Brain microvascular endothelial cell (primary cell): Measurements from ENCODE around the gene SYCN.

Experiments
- DNase-seq: peaks from one replicate; pipeline ENCODE4 v3.0.0-alpha.2; 2020
- H3K27ac ChIP-seq: fragments of 250-450 bp; sonication (Bioruptor Pico); 2 replicates; pipeline ENCODE4 v1.5.1; 2020; ENCODE audit warnings: mild to moderate bottlenecking, moderate library complexity
- H3K27me3 ChIP-seq: fragments of 250-450 bp; sonication (Bioruptor Pico); replicated peaks from 2 replicates; pipeline ENCODE4 v1.5.1; 2020; ENCODE audit warnings: mild to moderate bottlenecking
- H3K36me3 ChIP-seq: fragments of 250-450 bp; sonication (Bioruptor Pico); replicated peaks from 2 replicates; pipeline ENCODE4 v1.5.1; 2020; ENCODE audit warnings: mild to moderate bottlenecking
- H3K4me3 ChIP-seq: 2 replicates; pipeline ENCODE4 v1.5.1; 2011; ENCODE audit warnings: low read depth, mild to moderate bottlenecking, control low read depth, low read length, moderate library complexity
- in situ Hi-C: cut with HindIII; loops from 2 replicates; pipeline ENCODE4 v1.10.0; 2017; ENCODE audit warnings: low sequenced_read_pairs, low pct_ligation_motif_present
- TF ChIP-seq, protein P1 (sequence below): IDR thresholded peaks from 2 replicates; pipeline ENCODE4 v1.5.1; 2011; ENCODE audit warnings: low read depth, mild to moderate bottlenecking, moderate library complexity, low read length, control low read depth, inconsistent platforms; ENCODE audit errors: missing control alignments

Gene SYCN

DNA sequence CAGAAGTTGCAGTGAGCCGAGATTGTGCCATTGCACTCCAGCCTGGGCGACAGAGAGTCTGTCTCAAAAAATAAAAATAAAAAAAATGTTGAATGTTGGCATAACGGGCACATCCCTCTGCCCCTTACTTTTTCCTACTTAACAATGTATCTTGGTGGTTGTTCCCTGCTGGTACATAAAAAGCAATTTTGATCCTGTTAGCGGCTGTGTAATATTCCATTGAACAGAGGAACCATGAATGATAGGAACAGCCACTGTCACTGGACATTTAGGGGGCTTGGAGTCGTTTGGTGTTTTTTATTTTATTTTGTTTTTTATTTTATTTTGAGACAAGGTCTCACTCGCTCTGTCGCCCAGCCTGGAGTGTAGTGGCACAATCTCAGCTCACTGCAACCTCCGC is 17.7 kb downstream of the SYCN start:
- no peak overlapping the region for H3K27ac ChIP-seq
- H3K4me3 ChIP-seq, result no peak overlapping the region
- no peak for DNase-seq
- in situ Hi-C loops, result no loop called here
- TF ChIP-seq, protein P1, sequence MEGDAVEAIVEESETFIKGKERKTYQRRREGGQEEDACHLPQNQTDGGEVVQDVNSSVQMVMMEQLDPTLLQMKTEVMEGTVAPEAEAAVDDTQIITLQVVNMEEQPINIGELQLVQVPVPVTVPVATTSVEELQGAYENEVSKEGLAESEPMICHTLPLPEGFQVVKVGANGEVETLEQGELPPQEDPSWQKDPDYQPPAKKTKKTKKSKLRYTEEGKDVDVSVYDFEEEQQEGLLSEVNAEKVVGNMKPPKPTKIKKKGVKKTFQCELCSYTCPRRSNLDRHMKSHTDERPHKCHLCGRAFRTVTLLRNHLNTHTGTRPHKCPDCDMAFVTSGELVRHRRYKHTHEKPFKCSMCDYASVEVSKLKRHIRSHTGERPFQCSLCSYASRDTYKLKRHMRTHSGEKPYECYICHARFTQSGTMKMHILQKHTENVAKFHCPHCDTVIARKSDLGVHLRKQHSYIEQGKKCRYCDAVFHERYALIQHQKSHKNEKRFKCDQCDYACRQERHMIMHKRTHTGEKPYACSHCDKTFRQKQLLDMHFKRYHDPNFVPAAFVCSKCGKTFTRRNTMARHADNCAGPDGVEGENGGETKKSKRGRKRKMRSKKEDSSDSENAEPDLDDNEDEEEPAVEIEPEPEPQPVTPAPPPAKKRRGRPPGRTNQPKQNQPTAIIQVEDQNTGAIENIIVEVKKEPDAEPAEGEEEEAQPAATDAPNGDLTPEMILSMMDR, result no peak
- H3K36me3 ChIP-seq, result no peaks in the 10 kb centered on the region
- no peaks in the 10 kb centered on the region for H3K27me3 ChIP-seq

DNA sequence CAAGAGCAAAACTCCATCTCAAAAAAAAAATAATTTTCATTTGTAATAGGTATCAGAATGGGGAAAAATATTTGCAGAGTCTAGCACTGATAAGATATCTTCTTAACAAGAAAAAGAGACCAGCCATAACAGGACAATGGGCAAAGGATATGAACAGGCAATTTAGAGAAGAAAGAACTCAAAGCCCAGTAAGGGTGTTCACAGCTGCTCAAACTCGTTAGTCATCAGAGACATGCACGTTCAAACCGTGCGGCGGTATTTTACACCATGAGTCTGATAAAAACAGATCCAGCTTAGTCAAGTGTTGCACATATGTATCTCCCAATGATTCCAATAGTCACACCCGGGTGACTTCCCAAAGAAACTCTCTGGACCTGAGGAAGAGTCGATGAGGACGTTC is 21.0 kb downstream of the SYCN start:
- Histone ChIP-seq H3K27me3 (no peaks in the 10 kb centered on the region), H3K27ac (no peak overlapping the region), H3K4me3 (no peak overlapping the region), H3K36me3 (peaks cover 9% of the 10 kb centered on the region)
- in situ Hi-C loops, result no loop called here
- no peak for DNase-seq
- TF ChIP-seq, protein P1, result no peak

- peaks cover 17% of the 10 kb centered on the region for H3K36me3 ChIP-seq
- TF ChIP-seq, protein P1, result no peak
- H3K4me3 ChIP-seq, result no peak overlapping the region
- no peak for DNase-seq
- in situ Hi-C loops, result no loop called here
- no peaks in the 10 kb centered on the region for H3K27me3 ChIP-seq
- no peak overlapping the region for H3K27ac ChIP-seq
These were observed 21.9 kb downstream of the SYCN start for GRCh38 chr19:39182174-39182505.

GRCh38 chr19:39181500-39182173 is 22.4 kb downstream of the SYCN start:
- Histone ChIP-seq H3K36me3 (peaks cover 20% of the 10 kb centered on the region), H3K27me3 (no peaks in the 10 kb centered on the region), H3K4me3 (no peak overlapping the region), H3K27ac (no peak overlapping the region)
- TF ChIP-seq, protein P1, result no peak
- in situ Hi-C loops, result no loop called here
- DNase-seq, result no peak

DNA sequence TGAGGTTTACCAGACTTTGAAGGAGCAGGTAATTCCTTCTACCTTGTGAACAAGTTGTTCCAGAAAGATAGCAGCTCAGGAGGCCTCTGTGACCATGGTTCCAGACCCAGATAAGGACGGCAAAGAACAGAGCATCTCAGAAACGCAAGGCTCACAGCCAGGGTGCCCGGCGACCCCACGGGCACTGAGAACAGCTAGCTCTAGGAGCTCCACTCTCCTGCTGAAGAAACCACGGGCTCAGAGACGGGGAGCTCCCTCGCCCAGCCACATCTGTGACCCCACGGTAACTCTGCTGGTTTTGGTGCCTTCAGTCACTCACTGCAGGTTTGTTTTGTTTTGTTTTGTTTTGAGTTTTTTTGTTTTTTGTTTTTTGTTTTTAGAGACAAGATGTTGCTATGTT is 23.3 kb downstream of the SYCN start:
- in situ Hi-C loops, result no loop called here
- H3K27me3 ChIP-seq, result no peaks in the 10 kb centered on the region
- no peak overlapping the region for H3K27ac ChIP-seq
- no peak for DNase-seq
- no peak overlapping the region for H3K4me3 ChIP-seq
- TF ChIP-seq, protein P1, result no peak
- peaks cover 20% of the 10 kb centered on the region for H3K36me3 ChIP-seq

DNA sequence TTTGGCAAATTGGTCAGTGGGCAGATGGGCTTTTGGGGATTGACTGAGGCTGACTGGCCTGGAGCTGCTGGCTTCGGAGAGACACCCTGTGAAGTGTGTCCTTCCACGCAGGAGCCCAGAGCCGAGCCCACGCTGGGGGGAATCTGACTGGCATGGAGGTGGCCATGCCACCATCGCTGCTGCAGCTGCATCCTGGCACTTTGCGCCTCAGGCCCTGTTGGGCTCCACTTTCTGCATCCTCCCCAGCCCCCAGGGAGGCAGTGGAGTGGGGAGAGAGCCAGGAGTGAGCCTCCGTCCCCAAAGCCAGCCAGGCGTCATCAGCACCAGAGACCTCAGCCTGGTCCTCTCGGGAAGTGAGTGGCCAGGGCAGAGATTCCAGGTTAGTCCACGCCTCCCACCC is 24.3 kb downstream of the SYCN start:
- no peak for DNase-seq
- Histone ChIP-seq H3K4me3 (no peak overlapping the region), H3K27ac (no peak overlapping the region), H3K36me3 (peaks cover 20% of the 10 kb centered on the region), H3K27me3 (no peaks in the 10 kb centered on the region)
- TF ChIP-seq, protein P1, result no peak
- in situ Hi-C loops, result no loop called here
